HEK293 (cell line): ENCODE data around the gene L2HGDH.

Experiments
- CTCF ChIP-seq: fragments of 450-650 bp; formaldehyde crosslinking; IDR thresholded peaks from 2 replicates; pipeline ENCODE4 v1.5.1; 2016; ENCODE audit warnings: missing biosample characterization, missing genetic modification characterization
- HOXA7 ChIP-seq: sonication (generic); formaldehyde crosslinking; IDR thresholded peaks from 2 replicates; pipeline ENCODE4 v1.8.1; 2022; ENCODE audit warnings: missing genetic modification reagents, borderline replicate concordance
- PRDM10 ChIP-seq: fragments of 450-650 bp; formaldehyde crosslinking; IDR thresholded peaks from 2 replicates; pipeline ENCODE4 v1.5.1; 2016; ENCODE audit warnings: missing biosample characterization, missing genetic modification characterization
- TCF7L2 ChIP-seq: IDR thresholded peaks from 2 replicates; pipeline ENCODE4 v1.6.1; 2011; ENCODE audit warnings: low read depth, mild to moderate bottlenecking, inconsistent platforms, low read length, moderate library complexity, borderline replicate concordance
- ZBTB8A ChIP-seq: fragments of 450-650 bp; formaldehyde crosslinking; IDR thresholded peaks from 2 replicates; pipeline ENCODE4 v1.5.1; 2016; ENCODE audit warnings: missing biosample characterization, missing genetic modification characterization
- ZNF658 ChIP-seq: fragments of 450-650 bp; formaldehyde crosslinking; IDR thresholded peaks from 2 replicates; pipeline ENCODE4; 2016; ENCODE audit warnings: missing biosample characterization, missing genetic modification characterization
- ZSCAN5A ChIP-seq: fragments of 450-650 bp; formaldehyde crosslinking; IDR thresholded peaks from 2 replicates; pipeline ENCODE4 v1.5.1; 2016; ENCODE audit warnings: missing biosample characterization, missing genetic modification characterization

- no peak for TF ChIP-seq CTCF (tag by site-specific recombination)
- TF ChIP-seq HOXA7: no peak
- no peak for TF ChIP-seq ZSCAN5A (tag by site-specific recombination)
- TF ChIP-seq ZBTB8A (tag by site-specific recombination): no peak
- TF ChIP-seq ZNF658 (tag by site-specific recombination): no peak
- TF ChIP-seq PRDM10 (tag by site-specific recombination): no peak
- no peak for TF ChIP-seq TCF7L2
Measured at GRCh38 chr14:50340045-50340444, 28.0 kb upstream of the L2HGDH start.
